ENCODE results near the gene SLC24A1. TPM values are rescaled to one million over a fixed set of nuclear protein-coding genes. Genes with fewer than 3 reads are reported as not detected.

SLC24A1 gene
- total and polyA plus RNA-seq, 10 of the 15 experiments (the other 5 are each of a cell fraction or from before 2014, with no cell fraction given), result 1.4 to 5.8 (median 3.3) TPM

DNA sequence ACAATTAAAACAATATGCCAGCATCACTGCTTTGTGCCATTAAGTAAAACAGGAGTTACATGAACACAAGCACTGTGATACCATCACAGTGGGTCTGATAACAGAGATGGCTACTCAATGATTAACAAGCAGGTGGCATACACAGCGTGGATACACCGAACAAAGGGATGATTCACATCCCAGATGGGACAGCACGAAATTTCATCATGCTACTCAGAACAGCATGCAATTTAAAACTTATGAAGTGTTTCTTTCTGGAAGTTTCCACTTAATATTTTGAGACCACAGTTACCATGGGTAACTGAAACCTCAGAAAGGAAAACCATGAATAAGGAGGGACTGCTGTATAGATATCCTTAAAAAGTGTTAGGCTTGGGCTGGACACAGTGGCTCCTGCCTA lies 44.5 kb downstream of the SLC24A1 start:
- WGBS (ENCODE audit: insufficient coverage, insufficient replicate concordance, low lambda C conversion rate, missing lambda C conversion rate), result 95% methylated on average over 3 of the region's 3 CpGs
- no peaks in the 10 kb centered on the region for H3K27me3 ChIP-seq (replicated peaks in 1 of 2; ENCODE audit: control insufficient read depth in 2 of 2, insufficient read depth in 2 of 2, low read length in 1 of 2)
- in situ Hi-C loops (cut with MboI), result no loop called here
- TF ChIP-seq TBL1XR1 (IDR thresholded peaks at IDR 0.05; ENCODE audit: low read depth, low read length) (no peak), RB1 (IDR thresholded peaks at IDR 0.05; ENCODE audit: borderline replicate concordance) (no peak), PBX3 (IDR thresholded peaks at IDR 0.05; ENCODE audit: insufficient replicate concordance, low read depth, low read length) (no peak), MTA3 (IDR thresholded peaks at IDR 0.05; ENCODE audit: borderline replicate concordance, low read length) (no peak), WRNIP1 (IDR thresholded peaks at IDR 0.05; ENCODE audit: borderline replicate concordance, low read depth, low read length) (no peak), HSF1 (IDR thresholded peaks at IDR 0.05; ENCODE audit: low read depth, low read length) (no peak), MAX (IDR thresholded peaks at IDR 0.05; ENCODE audit: low read depth, low read length) (no peak), IKZF2 (IDR thresholded peaks at IDR 0.05) (no peak), IKZF1 (conservative IDR thresholded peaks at IDR 0.05) (no peak), FOS (IDR thresholded peaks at IDR 0.05; ENCODE audit: borderline replicate concordance, extremely low read depth, insufficient read length) (no peak), ZSCAN29 (IDR thresholded peaks at IDR 0.05) (no peak)
- TF ChIP-seq, protein P1, sequence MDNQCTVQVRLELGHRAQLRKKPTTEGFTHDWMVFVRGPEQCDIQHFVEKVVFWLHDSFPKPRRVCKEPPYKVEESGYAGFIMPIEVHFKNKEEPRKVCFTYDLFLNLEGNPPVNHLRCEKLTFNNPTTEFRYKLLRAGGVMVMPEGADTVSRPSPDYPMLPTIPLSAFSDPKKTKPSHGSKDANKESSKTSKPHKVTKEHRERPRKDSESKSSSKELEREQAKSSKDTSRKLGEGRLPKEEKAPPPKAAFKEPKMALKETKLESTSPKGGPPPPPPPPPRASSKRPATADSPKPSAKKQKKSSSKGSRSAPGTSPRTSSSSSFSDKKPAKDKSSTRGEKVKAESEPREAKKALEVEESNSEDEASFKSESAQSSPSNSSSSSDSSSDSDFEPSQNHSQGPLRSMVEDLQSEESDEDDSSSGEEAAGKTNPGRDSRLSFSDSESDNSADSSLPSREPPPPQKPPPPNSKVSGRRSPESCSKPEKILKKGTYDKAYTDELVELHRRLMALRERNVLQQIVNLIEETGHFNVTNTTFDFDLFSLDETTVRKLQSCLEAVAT (IDR thresholded peaks at IDR 0.05), result no peak
- H3K9ac ChIP-seq (ENCODE audit: control insufficient read depth, insufficient read depth, low read length), result no peak overlapping the region
- no peak overlapping the region for H3K4me3 ChIP-seq
- DNase-seq (ENCODE audit: low read depth, low spot score) (no peak), ATAC-seq (no peak), FAIRE-seq (no peak)
- intact Hi-C loops (cut with micrococcal nuclease; ENCODE audit: unreplicated experiment), result no loop called here
- H3K36me3 ChIP-seq (ENCODE audit: control insufficient read depth in 2 of 2, insufficient read depth in 2 of 2, low read length in 1 of 2), result peaks cover 5 to 29% of the 10 kb centered on the region in 2 experiments
- ChIA-PET RAD21 (ENCODE audit: unreplicated experiment) (no interaction called here), SMC1A (ENCODE audit: uncharacterized antibody, unreplicated experiment) (interaction anchor here (2.4 kb wide), 1 partner anchor 167 kb away, joined by 7 read pairs; no protein-coding TSS in a partner anchor), POLR2A (no interaction called here), CTCF (interaction anchor here (1.0 kb wide), 1 partner anchor 138 kb away, joined by 3 read pairs; no protein-coding TSS in a partner anchor)
- H3K27ac ChIP-seq (ENCODE audit: control insufficient read depth, insufficient read depth), result no peak overlapping the region
- H3K79me2 ChIP-seq (ENCODE audit: control insufficient read depth, insufficient read depth, low read length), result no peaks in the 10 kb centered on the region
- BruUV-seq (replicated peaks), result no TSS peak
- H4K20me1 ChIP-seq (ENCODE audit: control insufficient read depth, insufficient read depth), result no peaks in the 10 kb centered on the region
- H3K4me1 ChIP-seq (ENCODE audit: control insufficient read depth, insufficient read depth, low read length), result peaks cover 7% of the 10 kb centered on the region; the same call in 1 of the 2 replicates
- H2AFZ ChIP-seq (ENCODE audit: control insufficient read depth, low read depth, low read length), result no peak overlapping the region
- no peaks in the 10 kb centered on the region for H3K9me3 ChIP-seq (replicated peaks; ENCODE audit: control insufficient read depth, insufficient read depth, low read length)
- no peak overlapping the region for H3K4me2 ChIP-seq (ENCODE audit: control insufficient read depth, insufficient read depth)
